Head of caudate nucleus (tissue), 42 donors: ENCODE data around the gene TRMU.
"Not testable (repeated sequence)": the region's sequence is repeated elsewhere in the genome, so short reads cannot be mapped to it uniquely, and the experiment has no call there.

Source experiments
- DNase-seq, 42 donors: peaks; one replicate each; pipeline versions ENCODE4 v3.0.0 to v3.0.0-alpha.2; 2020 to 2021; ENCODE audit warnings: mixed read lengths in 7 of 42
- intact Hi-C: fragments of 100-400 bp; cut with DNase I; formaldehyde crosslinking; loops from one replicate; pipeline ENCODE4 v1.15.0; 2022

TRMU gene

DNA sequence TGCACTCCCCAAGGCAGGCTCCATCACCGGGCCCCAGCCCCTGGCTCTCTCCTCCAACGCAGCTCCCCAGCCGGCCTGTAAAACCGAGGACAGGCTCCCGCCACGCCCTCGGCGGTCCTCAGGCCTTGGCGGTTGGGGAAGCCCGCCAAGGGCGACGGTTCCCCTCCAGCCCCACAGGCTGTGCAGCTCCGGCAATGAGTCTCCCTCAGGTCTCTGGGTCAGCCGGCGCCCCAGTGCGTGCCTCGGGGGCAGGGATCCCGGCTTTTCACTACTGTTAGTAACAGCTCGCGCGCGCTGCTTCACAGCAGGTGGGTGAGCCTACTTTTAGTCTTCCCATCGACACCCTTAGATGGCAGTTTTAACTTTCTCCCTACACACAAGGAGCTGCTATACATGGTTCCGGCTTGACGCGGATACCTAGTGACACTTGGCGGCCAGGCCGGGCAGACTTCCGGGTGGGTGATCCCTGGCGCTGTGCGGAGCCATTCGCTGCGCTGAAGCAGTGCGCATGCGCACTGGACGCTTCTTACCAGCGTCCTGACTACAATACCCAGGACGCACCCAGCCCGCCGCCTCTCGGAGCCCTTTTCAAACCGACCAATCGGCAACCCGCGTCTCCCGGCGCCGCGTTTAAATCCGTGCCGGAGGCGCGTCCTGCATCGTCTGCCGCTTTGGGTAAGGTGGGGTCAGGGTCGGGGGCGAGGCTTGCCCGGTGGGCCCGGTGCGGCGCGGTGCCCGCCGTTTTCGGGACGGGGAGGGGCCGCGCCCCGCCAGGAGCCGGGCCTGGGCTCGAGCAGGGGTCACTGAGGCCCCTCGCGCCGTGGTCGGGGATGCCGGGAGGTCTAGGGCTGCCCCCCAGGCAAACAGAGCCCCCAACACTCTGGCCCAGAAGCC lies 39.0 kb upstream of the TRMU start, which contains the start of gene GTSE1:
GTSE1 (plus strand) TSS at position 614 of the 894 bp plus-strand sequence. CDS start 531 bp downstream, outside the sequence.
- intact Hi-C loops, result loop anchor here (5.0 to 10.0 kb wide), 2 partner anchors 174 to 302 kb away; no protein-coding TSS in a partner anchor
- peak; percentile 96 to 99 (median 98) for DNase-seq

DNA sequence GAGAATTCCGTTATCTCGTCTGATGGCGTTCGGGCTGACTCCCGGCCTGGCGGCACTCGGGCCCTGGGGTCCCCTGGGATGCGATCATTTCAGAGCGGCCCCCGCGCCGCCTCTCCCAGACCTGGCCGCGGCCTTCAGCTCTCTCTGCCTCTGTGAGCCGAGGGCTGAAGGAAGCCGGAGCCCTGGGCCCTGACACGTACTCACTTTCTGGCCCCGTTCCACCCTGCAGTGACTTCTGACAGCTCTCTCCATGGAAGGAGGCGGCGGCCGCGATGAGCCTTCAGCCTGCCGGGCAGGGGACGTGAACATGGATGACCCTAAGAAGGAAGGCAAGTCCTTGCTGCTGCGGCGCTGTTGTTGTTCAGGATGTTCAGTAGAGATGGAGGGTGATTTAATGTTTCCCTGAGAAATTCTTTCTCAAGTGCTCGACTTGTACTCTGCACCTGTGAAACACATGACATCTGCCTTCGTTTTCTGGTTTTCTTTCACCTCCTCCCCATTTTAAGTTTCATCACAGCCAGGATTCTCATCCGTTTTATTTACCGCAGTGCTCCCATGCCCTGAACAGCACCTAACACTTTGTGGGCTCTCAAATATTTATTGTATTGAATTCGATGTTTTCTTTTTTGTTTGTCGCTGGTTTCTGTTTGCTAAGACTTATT lies 38.2 kb upstream of the TRMU start:
- DNase-seq, result peak in 3 of 42 donors; percentile 8 to 30 (median 24)
- intact Hi-C loops, result loop anchor here (5.0 to 10.0 kb wide), 2 partner anchors 175 to 302 kb away; no protein-coding TSS in a partner anchor

DNA sequence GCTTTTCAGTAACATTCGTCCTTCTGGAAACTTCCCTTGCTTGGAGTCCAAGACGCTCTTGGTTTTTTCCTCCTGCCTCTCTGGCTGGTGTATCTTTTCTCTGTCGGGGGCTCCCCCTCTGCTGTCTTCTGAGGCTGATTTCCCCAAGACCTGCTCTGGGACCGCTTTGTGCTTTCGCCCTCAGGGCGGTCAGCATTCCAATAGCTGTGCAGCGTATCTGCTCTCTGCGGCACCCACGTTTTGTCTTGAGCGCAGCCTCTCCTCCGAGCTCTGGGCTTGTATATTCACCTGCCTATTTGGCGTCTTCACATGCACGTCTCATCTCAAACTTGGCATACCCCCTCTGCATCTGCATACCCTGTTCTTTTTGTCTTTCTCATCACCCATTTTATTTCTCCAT lies 36.4 kb upstream of the TRMU start:
- DNase-seq, result no peak
- intact Hi-C loops, result loop anchor here (5.0 to 10.0 kb wide), 2 partner anchors 177 to 304 kb away; no protein-coding TSS in a partner anchor

DNA sequence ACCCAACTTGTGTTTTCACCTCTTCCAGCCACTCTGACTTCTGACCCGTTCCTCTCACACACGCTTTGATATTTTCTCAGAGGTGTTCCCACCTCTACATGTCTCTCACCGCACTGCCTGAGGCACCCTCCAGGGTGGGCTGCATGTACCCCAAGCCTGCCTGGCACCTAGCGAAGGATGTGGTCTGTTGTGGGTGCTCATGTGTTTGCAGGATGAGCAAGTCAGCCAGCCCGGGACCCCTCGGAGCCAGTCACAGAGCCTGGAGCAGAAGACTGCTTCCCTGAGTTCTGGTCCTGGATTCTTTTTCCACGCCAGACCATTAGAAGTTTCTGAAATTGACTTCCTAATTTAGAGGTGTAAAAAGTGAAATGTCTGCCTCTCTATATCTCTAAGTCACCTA lies 35.0 kb upstream of the TRMU start:
- DNase-seq, result no peak
- intact Hi-C loops, result no loop called here

DNA sequence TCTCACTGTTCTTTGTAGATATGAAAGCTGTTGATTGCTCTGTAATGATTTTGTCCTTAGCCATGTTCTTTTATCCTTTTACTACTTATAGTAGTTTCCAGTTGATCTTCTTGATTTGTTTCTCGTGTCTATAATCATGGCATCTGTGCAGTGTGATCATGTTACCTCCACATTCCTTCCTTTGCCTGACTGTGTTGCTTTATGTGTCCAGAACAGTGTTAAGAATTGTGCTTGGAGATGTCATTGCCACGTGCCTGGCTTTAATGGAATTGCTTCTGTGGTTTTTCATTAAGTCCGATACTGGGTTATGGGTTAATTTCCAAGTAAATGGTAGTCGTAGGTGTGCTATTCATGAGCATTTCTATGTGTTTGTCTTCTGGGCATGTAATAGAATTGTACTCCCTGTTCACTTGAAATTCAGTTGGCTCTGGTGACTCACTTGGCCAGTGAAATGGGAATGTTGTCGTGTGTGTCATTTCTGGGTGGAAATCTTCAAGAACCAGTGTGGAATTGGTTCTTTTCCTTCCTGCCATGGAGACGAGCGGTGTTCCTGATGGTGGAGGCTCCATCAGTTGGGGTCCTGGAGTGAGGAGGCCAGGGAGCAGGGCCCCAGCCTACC lies 32.1 kb upstream of the TRMU start:
- intact Hi-C loops, result no loop called here
- DNase-seq, result no peak

DNA sequence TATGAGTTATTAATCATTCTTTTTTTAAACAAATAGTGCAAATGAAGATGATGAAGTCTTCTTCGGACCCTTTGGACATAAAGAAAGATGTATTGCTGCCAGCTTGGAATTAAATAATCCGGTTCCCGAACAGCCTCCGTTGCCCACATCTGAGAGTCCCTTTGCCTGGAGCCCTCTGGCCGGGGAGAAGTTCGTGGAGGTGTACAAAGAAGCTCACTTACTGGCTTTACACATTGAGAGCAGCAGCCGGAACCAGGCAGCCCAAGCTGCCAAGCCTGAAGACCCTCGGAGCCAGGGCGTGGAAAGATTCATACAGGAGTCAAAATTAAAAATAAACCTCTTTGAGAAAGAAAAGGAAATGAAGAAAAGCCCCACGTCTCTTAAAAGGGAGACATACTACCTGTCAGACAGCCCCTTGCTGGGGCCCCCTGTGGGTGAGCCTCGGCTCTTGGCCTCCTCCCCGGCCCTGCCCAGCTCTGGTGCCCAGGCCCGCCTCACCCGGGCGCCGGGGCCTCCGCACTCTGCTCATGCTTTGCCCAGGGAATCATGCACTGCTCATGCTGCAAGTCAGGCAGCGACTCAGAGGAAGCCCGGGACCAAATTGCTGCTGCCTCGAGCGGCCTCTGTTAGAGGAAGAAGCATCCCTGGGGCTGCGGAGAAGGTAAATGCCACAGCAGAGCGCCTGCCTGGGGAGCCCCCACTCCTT lies 27.1 kb upstream of the TRMU start:
- intact Hi-C loops, result no loop called here
- no peak for DNase-seq

DNA sequence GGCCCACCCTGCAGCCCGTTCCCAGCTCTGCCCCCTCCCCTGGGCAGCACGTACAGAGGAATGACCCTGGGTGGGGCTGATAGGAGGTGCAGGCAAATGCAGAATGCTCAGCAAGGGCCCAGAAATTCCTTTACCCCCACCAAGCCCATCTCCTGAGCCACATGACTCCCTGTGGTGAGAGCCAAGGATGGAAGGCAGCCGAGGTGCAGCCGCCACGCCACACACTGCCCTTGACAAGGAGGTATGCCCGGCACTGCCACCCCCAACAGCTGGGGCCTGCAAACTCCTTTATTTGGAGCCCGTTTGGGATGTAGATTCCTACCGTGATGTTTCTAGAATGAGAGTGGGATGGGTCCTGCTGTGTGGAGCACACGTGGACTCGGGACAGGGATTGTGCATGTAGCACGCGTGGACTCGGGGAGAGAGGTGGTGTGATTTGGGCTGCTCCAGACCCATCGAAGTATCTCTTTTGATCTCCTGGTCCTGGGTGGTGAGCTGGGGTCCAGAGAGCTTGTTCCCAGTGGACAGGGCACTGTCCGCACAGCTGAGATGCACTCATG lies 25.9 kb upstream of the TRMU start:
- intact Hi-C loops, result loop anchor here (5.0 kb wide), 1 partner anchor 187 kb away; no protein-coding TSS in a partner anchor

DNA sequence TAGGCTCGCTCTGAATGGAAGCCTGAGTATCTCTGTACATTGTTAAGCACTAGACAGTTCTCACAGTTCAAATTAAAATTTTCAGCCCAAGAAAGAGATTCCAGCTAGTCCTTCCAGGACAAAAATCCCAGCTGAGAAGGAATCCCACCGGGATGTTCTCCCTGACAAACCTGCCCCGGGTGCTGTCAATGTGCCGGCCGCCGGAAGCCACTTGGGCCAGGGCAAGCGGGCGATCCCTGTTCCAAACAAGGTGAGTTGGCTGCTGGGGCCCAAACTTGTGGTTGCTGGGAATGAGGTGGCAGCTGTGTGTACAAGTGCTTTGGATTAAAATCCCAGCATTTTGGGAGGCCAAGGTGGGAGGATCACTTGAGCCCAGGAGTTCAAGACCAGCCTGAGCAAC lies 23.5 kb upstream of the TRMU start:
- DNase-seq, result no peak
- intact Hi-C loops, result loop anchor here (5.0 kb wide), 1 partner anchor 190 kb away; no protein-coding TSS in a partner anchor

More for the DNA sequence above, 25.9 kb upstream of the TRMU start:
- no peak for DNase-seq

DNA sequence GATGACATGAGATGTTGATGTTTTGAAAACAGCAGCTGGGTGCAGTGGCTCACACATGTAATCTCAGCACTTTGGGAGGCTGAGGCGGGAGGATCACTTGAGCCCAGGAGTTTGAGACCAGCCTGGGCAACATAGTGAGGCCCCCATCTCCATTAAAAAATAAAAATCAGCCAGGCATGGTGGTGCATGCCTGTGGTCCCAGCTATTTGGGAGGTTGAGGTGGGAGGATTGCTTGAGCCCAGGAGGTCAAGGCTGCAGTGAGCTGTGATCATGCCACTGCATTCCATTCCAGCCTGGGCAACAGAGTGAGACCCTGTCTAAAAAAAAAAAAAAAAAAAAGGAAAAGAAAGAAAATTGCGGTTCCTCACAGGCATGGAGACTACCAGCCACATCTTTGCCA lies 22.7 kb upstream of the TRMU start:
- intact Hi-C loops, result loop anchor here (5.0 kb wide), 1 partner anchor 191 kb away; no protein-coding TSS in a partner anchor
- not testable (repeated sequence) for DNase-seq

DNA sequence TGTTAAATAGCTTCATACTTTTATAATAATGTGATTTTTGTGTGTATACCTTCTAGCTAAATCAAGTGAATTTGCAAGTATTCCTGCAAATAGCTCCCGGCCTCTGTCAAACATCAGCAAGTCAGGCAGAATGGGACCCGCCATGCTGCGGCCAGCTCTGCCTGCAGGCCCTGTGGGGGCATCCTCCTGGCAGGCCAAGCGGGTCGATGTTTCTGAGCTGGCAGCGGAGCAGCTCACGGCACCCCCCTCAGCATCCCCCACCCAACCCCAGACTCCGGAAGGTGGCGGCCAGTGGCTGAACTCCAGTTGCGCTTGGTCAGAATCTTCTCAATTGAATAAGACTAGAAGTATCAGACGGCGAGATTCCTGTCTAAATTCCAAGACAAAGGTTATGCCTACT lies 19.5 kb upstream of the TRMU start:
- DNase-seq, result no peak
- intact Hi-C loops, result no loop called here

DNA sequence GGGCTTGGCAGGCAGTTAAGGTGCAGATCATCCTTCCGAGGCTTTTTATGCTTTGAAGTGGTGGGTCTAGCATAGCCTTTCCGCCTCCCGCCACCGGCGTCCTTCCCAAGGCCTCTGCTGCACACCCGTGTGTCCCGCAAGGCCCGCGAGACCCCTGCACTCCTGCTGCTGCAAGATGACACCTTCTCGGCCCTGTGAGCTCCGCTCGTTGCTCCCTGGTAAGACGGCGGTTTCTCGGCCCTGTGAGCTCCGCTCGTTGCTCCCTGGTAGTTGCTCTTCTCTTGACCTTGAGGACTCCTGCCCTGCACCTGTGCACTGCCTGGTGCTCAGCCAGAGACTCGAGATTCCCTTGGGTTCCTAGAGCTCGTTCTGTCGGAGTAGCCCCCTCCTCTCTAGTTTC lies 17.9 kb upstream of the TRMU start:
- intact Hi-C loops, result no loop called here
- DNase-seq, result no peak

DNA sequence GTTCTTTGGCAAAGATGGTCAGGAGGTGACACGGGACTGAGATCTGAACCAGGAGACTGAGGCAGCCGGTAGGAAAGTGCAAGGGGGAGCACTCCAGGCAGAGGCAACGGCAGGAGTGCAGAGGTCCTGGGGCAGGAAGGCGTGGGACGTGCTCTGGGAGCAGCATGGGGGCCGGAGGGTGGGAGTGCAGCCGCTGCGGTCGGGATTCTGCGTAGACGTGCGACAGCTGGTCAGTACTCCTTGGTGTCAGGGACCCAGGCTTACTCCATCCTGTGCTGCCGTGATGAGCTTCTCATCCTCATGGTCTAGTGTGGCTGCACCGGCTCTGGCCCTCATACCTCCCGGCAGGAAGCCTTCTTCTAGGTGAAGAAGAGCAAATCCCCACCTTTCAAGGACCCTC lies 16.9 kb upstream of the TRMU start:
- intact Hi-C loops, result no loop called here
- no peak for DNase-seq

DNA sequence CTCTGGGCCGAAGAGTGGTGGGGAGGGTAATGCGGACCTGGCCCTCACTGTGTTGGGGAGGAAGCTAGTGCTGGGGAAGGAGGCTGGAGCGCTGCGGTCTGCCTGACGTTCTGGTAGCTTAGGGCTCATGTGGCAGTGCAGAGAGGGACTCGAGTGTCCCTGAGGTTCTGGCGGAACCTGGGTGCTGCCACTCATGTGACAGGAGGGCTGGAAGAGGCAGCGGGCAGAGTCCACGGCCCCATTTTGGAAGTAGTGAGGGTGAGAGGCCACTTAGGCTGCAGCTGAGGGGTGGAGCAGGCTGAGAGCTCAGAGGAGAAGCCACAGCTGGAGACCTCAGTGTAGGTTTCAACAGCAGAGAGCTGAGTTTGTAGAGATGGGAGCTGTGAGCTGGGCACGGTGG lies 16.2 kb upstream of the TRMU start:
- DNase-seq, result no peak
- intact Hi-C loops, result no loop called here

DNA sequence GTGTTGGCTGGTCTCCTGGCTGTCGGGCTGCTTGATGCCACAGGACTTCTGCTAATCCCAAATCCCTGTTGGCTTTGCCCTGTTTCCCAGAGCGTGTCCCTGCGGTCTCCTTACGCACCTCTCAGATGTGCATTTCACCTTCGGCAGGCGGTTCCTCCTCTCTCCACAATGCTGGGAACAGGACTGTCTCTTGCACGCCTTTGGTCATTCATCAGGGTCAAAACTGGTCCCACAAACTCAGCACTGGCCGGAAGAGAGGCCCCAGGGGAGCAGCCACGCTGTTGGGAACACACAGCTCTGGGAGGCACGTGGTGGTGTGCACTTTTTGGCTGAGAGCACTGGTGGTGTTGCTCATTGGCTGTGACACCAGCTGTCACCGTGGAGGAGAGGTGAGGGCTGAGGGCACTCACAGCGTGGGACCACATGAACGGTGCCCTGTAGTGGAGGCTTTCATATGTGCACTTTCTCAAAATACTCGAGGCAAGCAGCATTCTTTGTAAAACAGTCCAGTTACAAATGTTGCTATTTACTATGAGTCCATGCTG lies 15.3 kb upstream of the TRMU start:
- DNase-seq, result no peak
- intact Hi-C loops, result no loop called here

DNA sequence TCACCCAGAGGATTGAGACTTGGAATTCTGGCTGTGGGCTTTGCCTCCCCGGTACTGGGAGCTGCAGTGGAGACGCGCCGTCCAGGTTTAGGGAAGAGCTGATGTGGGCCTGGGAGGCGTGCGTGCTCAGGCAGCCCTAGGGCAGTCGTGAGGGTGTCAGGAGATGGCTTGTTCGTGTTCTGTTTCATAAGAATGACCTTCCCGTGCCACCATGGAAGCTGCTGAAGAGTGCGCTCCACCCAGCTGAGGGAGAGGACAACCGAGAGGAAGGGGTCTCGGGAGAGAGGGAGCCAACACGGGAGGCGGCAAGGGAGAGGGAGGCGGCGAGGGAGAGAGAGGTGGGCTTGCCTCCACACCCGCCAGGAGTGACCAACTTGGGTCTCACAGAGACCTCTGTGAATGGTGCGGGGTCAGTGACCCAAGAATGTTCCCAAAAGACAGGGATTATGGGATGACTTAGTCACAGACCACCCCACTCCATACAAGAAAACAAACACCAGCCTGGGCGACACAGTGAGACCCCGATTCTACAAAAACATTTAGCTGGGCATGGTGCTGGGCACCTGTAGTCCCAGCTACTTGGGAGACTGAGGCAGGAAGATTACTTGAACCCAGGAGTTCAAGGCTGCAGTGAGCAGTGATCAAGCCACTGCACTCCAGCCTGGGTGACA lies 14.7 kb upstream of the TRMU start:
- no peak for DNase-seq
- intact Hi-C loops, result no loop called here

DNA sequence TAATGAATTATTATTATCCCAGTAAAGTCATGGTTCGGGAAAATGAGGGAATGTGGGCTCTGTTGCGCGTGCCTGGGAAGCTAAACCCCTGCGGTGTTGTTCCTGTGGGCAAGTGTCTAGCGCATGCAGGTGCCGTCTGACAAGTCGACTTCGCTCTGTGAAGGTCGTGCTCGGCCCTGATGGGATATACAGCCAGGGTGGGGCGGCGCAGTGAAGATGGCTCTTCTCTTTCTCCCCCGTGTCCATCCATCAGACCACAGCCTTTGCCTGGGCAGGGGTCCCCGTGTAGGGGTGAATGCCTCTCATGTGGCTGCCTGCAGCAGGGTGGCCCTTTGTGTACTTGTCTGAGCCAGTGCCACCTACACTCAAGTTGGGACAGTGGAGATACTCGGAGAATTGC lies 12.8 kb upstream of the TRMU start:
- intact Hi-C loops, result no loop called here
- no peak for DNase-seq

DNA sequence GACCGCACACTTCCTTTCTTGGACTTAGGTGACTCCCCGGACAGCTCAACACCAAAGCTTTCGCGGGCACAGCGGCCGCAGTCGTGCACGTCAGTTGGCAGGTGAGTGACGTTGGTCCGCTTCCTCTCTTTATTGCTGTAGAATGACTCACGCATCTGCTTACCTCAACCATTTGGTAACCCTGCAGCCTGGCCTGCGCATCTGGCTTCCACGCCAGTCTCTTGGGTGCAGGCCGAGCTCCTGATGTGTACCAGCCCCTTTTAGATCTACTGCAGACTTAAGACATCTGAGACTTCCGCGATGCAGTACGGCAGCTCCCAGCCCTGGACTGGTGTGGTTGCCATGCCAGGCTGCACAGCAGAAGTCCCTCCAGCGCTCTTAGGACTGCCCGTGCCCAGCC lies 12.4 kb upstream of the TRMU start:
- intact Hi-C loops, result no loop called here
- DNase-seq, result no peak
